ENCODE measurements around the gene WSCD1.

DNA sequence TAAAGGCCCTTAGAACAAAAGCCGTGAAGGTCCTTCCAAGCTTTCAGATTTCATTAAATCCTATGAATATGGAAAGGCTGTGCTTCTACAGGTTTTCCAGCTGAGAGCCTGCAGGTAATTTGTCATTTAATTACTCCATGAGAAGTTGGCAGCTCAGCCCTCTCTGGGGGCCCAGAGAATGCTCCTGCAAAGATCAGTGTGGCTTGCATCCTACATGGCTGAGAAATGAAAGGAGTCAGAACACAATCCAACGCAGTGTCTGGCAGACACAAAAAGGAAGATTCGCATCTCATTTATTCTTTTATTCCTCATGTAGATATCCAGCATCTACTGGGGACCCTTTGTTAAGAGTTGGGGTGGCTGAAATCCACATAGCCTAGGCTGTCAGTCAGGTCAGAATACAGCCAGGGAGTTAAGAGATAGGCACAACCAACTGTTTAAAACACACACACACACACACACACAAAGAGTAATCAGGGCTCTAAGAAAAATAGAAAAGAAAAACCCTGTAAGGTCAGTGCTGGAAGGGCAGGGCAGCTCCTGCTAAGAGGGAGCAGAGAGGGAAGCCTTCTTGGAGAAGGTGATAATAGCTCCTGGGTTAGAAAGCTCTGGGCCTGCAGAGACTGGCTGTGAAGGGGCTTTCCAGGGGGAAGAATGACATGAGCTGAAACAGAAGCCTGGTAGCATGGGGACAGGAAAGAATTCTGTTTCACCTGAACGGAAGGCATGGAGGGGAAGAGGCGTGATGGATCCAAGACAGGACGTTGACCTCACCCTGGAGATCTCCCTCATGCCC is 46.9 kb upstream of the WSCD1 start:
- TF ChIP-seq, protein P1, sequence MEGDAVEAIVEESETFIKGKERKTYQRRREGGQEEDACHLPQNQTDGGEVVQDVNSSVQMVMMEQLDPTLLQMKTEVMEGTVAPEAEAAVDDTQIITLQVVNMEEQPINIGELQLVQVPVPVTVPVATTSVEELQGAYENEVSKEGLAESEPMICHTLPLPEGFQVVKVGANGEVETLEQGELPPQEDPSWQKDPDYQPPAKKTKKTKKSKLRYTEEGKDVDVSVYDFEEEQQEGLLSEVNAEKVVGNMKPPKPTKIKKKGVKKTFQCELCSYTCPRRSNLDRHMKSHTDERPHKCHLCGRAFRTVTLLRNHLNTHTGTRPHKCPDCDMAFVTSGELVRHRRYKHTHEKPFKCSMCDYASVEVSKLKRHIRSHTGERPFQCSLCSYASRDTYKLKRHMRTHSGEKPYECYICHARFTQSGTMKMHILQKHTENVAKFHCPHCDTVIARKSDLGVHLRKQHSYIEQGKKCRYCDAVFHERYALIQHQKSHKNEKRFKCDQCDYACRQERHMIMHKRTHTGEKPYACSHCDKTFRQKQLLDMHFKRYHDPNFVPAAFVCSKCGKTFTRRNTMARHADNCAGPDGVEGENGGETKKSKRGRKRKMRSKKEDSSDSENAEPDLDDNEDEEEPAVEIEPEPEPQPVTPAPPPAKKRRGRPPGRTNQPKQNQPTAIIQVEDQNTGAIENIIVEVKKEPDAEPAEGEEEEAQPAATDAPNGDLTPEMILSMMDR (IDR thresholded peaks at IDR 0.05) = no peak
- no peak for TF ChIP-seq POLR2A (IDR thresholded peaks at IDR 0.05)
